ENCODE measurements around the gene IRF5.

IRF5 gene

GRCh38 chr7:128920913-128921582 lies 16.7 kb upstream of the IRF5 start:
- DNase-seq (ENCODE audit: low read depth in 2 of 2), result no peak

- DNase-seq (ENCODE audit: low read depth in 2 of 2), result no peak
Measured at GRCh38 chr7:128921866-128922440, 15.8 kb upstream of the IRF5 start.

GRCh38 chr7:128922496-128923410 lies 15.0 kb upstream of the IRF5 start:
- no peak for DNase-seq (ENCODE audit: low read depth in 2 of 2)

GRCh38 chr7:128923411-128923800 lies 14.3 kb upstream of the IRF5 start:
- DNase-seq (ENCODE audit: low read depth in 2 of 2), result no peak

- DNase-seq (ENCODE audit: low read depth in 2 of 2), result no peak
Measured at GRCh38 chr7:128924707-128925588, 12.8 kb upstream of the IRF5 start.

GRCh38 chr7:128928159-128928813 lies 9.4 kb upstream of the IRF5 start:
- DNase-seq (ENCODE audit: low read depth in 2 of 2), result no peak

GRCh38 chr7:128928882-128929788 lies 8.6 kb upstream of the IRF5 start:
- DNase-seq (ENCODE audit: low read depth in 2 of 2), result no peak

GRCh38 chr7:128931190-128931798 lies 6.4 kb upstream of the IRF5 start:
- DNase-seq (ENCODE audit: low read depth in 2 of 2), result no peak

GRCh38 chr7:128931965-128932861 lies 5.5 kb upstream of the IRF5 start:
- DNase-seq (ENCODE audit: low read depth in 2 of 2), result no peak

GRCh38 chr7:128932862-128933179 lies 4.9 kb upstream of the IRF5 start:
- no peak for DNase-seq (ENCODE audit: low read depth in 2 of 2)

GRCh38 chr7:128933180-128933891 lies 4.4 kb upstream of the IRF5 start:
- DNase-seq (ENCODE audit: low read depth in 2 of 2), result no peak

GRCh38 chr7:128934361-128935341 lies 3.1 kb upstream of the IRF5 start:
- no peak for DNase-seq (ENCODE audit: low read depth in 2 of 2)

GRCh38 chr7:128935342-128935730 lies 2.4 kb upstream of the IRF5 start:
- DNase-seq (ENCODE audit: low read depth in 2 of 2), result no peak

GRCh38 chr7:128936798-128937197 lies 929 bp upstream of the IRF5 start:
- DNase-seq (ENCODE audit: low read depth in 2 of 2), result no peak

- DNase-seq (ENCODE audit: low read depth in 2 of 2), result no peak
Measured at GRCh38 chr7:128937271-128937646, 468 bp upstream of the IRF5 start.

- no peak for DNase-seq (ENCODE audit: low read depth in 2 of 2)
Measured at GRCh38 chr7:128938544-128939074, 882 bp downstream of the IRF5 start.

Data from fibroblast of skin of left quadriceps (primary cell).